ENCODE data around the gene E2F6.

E2F6 gene

GRCh38 chr2:11505652-11506610 is 40.0 kb upstream of the E2F6 start:
- H3K27me3 ChIP-seq (ENCODE audit: low read depth, low read length), result no peaks in the 10 kb centered on the region
- no peak overlapping the region for H3K4me3 ChIP-seq (ENCODE audit: low read depth in 1 of 2, low read length in 2 of 2)
- no peaks in the 10 kb centered on the region for H3K4me1 ChIP-seq (ENCODE audit: control insufficient read depth in 1 of 2, insufficient read depth in 2 of 2, low read length in 2 of 2)
- H3K36me3 ChIP-seq (ENCODE audit: control insufficient read depth in 1 of 2, insufficient read depth in 2 of 2, low read length in 2 of 2), result no peaks in the 10 kb centered on the region
- no peak overlapping the region for H3K27ac ChIP-seq (ENCODE audit: low read length)
- peaks cover 0 to 4% of the 10 kb centered on the region in 2 donors for H3K9me3 ChIP-seq (ENCODE audit: control insufficient read depth in 1 of 2, low read length in 2 of 2)

DNA sequence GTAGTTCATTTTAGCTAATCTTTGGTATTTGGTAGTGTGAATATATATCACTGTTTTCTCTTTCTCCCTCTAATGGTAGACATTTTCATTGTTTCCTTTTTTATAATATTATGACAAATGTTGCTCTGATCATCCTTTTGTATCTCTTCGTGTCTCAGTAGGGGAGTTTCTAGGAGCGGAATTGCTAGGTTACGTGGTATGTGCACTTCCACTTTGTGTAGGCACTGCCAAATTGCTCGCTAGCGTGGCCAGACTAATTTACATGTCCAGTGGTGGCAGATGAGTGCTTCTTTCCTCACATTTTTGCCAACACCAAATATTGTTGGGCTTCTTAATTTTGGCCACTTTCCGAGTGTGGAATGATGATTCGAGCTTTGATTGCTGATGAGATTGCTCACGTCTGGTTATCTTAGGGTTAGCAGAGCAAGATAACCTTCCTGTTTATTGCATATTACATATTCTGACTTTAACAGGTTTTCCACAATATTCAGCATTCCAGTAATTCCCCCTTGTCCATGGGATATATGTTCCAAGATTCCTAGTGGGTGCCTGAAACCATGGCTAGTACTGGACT is 37.5 kb upstream of the E2F6 start:
- H3K27me3 ChIP-seq (ENCODE audit: low read depth, low read length), result no peaks in the 10 kb centered on the region
- H3K27ac ChIP-seq (ENCODE audit: low read length), result no peak overlapping the region
- no peaks in the 10 kb centered on the region for H3K36me3 ChIP-seq (ENCODE audit: control insufficient read depth in 1 of 2, insufficient read depth in 2 of 2, low read length in 2 of 2)
- H3K9me3 ChIP-seq (ENCODE audit: control insufficient read depth in 1 of 2, low read length in 2 of 2), result peaks cover 0 to 4% of the 10 kb centered on the region in 2 donors
- no peak overlapping the region for H3K4me3 ChIP-seq (ENCODE audit: low read depth in 1 of 2, low read length in 2 of 2)
- H3K4me1 ChIP-seq (ENCODE audit: control insufficient read depth in 1 of 2, insufficient read depth in 2 of 2, low read length in 2 of 2), result no peaks in the 10 kb centered on the region

DNA sequence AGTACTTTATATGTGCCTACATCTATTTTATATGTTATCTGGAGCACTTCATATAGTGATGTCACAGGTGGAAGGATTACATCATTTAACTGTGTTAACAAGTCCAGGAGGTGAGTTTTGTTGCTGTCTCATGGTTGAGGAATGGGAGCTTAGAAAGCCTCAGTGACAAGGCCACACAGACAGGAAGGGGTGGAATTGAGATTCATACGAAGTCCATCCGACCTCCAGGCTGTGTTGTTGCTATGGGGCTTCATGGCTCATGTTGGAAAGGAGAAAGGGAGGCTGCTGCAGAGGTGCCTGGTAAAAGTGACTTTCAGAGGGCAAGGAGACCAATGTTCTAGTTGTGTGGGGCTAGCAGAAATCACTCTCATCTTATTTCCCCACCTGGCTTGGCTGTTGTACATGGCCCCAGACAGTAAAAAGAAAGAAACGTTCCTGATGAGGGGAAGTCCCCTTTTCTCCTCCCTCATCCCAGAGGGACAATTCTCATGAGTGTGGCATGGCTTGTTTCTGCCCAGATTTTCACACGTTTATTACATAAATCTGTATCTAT is 36.9 kb upstream of the E2F6 start:
- Histone ChIP-seq H3K4me1 (ENCODE audit: control insufficient read depth in 1 of 2, insufficient read depth in 2 of 2, low read length in 2 of 2) (no peaks in the 10 kb centered on the region), H3K9me3 (ENCODE audit: control insufficient read depth in 1 of 2, low read length in 2 of 2) (peaks cover 0 to 4% of the 10 kb centered on the region in 2 donors), H3K36me3 (ENCODE audit: control insufficient read depth in 1 of 2, insufficient read depth in 2 of 2, low read length in 2 of 2) (no peaks in the 10 kb centered on the region), H3K4me3 (ENCODE audit: low read depth in 1 of 2, low read length in 2 of 2) (no peak overlapping the region), H3K27me3 (ENCODE audit: low read depth, low read length) (no peaks in the 10 kb centered on the region), H3K27ac (ENCODE audit: low read length) (no peak overlapping the region)

DNA sequence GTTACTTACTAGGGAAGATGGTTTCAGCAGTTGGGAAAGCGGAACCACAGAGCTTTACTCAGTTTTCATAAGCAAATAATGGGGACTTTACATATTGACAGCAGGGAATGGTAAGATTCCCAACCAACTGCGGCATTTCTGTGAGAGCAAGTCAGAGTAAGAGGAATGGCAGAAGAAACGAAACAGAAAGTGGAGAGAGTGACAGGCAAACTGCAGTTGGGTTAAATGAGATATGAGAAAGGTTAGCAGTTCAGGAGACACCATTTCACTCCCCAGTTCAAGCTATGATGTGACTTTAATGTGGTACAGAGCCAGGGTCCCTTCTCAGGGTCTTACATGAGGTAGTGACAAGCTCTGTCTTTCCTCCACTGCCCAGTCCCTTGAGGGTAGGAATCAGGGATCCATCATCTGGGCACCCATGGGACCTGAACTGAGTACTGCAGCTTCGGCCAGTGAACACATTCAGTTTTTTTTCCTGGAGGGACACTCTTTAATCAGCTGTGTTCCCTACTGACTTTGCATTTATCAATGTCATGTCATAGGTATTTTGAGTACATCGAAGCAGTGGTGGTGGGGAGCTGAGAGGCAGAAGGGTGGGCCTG is 34.8 kb upstream of the E2F6 start:
- H3K9me3 ChIP-seq (ENCODE audit: control insufficient read depth in 1 of 2, low read length in 2 of 2), result peaks cover 0 to 4% of the 10 kb centered on the region in 2 donors
- H3K4me1 ChIP-seq (ENCODE audit: control insufficient read depth in 1 of 2, insufficient read depth in 2 of 2, low read length in 2 of 2), result no peaks in the 10 kb centered on the region
- H3K27me3 ChIP-seq (ENCODE audit: low read depth, low read length), result no peaks in the 10 kb centered on the region
- H3K27ac ChIP-seq (ENCODE audit: low read length), result no peak overlapping the region
- H3K4me3 ChIP-seq (ENCODE audit: low read depth in 1 of 2, low read length in 2 of 2), result no peak overlapping the region
- no peaks in the 10 kb centered on the region for H3K36me3 ChIP-seq (ENCODE audit: control insufficient read depth in 1 of 2, insufficient read depth in 2 of 2, low read length in 2 of 2)

DNA sequence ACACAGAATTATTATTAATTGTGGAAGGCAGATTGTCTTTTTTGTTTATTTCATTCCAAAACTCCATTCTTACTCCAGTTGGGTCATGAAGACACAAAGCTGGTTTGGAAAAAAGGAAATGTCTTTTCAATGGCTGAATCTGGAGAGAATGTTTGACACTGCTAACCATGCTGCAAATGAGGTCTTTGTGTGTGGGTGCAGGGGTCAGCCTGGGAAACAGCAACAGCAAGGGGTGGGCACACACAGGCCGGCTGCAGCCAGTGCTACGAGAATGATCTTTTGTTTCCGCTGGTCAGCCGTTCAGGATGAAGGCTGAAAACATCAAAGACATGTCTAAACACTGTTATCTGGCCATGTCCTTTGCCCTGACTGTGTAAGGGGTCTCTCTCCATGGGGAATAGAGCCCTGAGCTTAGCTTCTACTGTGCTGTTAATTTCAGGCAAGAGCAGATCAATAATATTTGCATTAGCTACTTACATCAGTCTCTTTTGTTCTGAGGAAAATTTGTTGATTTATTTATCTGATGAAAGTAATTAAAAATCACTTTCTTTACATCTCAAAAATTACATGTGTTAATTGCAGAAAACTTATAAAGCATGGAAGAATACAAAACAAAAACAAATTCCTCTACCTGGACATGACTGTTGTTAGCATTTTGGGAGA is 33.3 kb upstream of the E2F6 start:
- peaks cover 0 to 4% of the 10 kb centered on the region in 2 donors for H3K9me3 ChIP-seq (ENCODE audit: control insufficient read depth in 1 of 2, low read length in 2 of 2)
- no peaks in the 10 kb centered on the region for H3K27me3 ChIP-seq (ENCODE audit: low read depth, low read length)
- H3K27ac ChIP-seq (ENCODE audit: low read length), result no peak overlapping the region
- H3K4me3 ChIP-seq (ENCODE audit: low read depth in 1 of 2, low read length in 2 of 2), result no peak overlapping the region
- no peaks in the 10 kb centered on the region for H3K4me1 ChIP-seq (ENCODE audit: control insufficient read depth in 1 of 2, insufficient read depth in 2 of 2, low read length in 2 of 2)
- H3K36me3 ChIP-seq (ENCODE audit: control insufficient read depth in 1 of 2, insufficient read depth in 2 of 2, low read length in 2 of 2), result no peaks in the 10 kb centered on the region

DNA sequence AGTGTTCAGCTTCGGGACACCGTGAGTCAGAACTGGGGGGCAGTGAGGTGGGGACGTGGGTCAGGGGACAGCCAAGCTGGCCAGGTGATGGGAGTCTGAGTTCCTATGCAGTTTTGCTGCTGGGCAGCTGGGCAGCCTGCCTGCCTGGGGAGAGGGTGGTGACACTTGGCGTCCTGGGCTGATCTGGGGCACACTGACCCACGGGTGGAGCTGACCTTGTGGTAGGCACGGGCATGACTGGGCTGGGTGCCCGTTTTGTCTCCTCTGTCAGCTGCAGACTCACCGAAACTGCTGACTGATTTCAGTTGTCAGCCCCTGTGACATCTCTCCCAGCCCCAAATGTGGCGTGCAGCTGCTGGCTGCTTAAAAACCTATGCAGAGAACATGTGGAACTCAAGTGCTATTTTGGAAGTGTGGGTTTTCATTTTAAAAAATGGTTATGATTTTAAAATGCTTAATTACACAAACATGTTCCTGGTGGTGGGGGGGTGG is 32.6 kb upstream of the E2F6 start:
- H3K4me3 ChIP-seq (ENCODE audit: low read depth in 1 of 2, low read length in 2 of 2), result no peak overlapping the region
- H3K36me3 ChIP-seq (ENCODE audit: control insufficient read depth in 1 of 2, insufficient read depth in 2 of 2, low read length in 2 of 2), result no peaks in the 10 kb centered on the region
- no peaks in the 10 kb centered on the region for H3K27me3 ChIP-seq (ENCODE audit: low read depth, low read length)
- H3K4me1 ChIP-seq (ENCODE audit: control insufficient read depth in 1 of 2, insufficient read depth in 2 of 2, low read length in 2 of 2), result no peaks in the 10 kb centered on the region
- peaks cover 0 to 3% of the 10 kb centered on the region in 2 donors for H3K9me3 ChIP-seq (ENCODE audit: control insufficient read depth in 1 of 2, low read length in 2 of 2)
- no peak overlapping the region for H3K27ac ChIP-seq (ENCODE audit: low read length)

- Histone ChIP-seq H3K36me3 (ENCODE audit: control insufficient read depth in 1 of 2, insufficient read depth in 2 of 2, low read length in 2 of 2) (no peaks in the 10 kb centered on the region), H3K27me3 (ENCODE audit: low read depth, low read length) (no peaks in the 10 kb centered on the region), H3K27ac (ENCODE audit: low read length) (no peak overlapping the region), H3K4me1 (ENCODE audit: control insufficient read depth in 1 of 2, insufficient read depth in 2 of 2, low read length in 2 of 2) (no peaks in the 10 kb centered on the region), H3K4me3 (ENCODE audit: low read depth in 1 of 2, low read length in 2 of 2) (no peak overlapping the region), H3K9me3 (ENCODE audit: control insufficient read depth in 1 of 2, low read length in 2 of 2) (no peaks in the 10 kb centered on the region)
These were observed 30.1 kb upstream of the E2F6 start for GRCh38 chr2:11495844-11496681.

DNA sequence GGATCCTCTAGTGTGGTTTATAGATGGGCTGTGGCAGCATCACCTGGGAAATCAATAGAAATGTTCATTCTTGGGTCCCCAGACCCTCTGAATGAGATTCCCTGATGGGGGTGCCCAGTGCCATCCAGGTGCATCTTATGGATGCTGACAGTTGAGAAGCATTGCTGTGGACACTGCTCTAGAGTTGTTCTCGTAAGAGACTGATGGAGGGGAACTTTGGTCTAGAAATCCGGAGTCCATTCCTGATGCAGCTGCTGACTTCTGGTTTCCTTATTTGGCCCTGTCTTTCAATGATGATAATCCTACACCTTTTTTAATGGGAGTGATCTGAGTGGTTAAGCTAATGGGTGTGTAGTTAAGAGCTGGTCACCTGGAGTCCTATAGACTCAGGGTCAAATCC is 28.3 kb upstream of the E2F6 start:
- no peak overlapping the region for H3K27ac ChIP-seq (ENCODE audit: low read length)
- no peaks in the 10 kb centered on the region for H3K4me1 ChIP-seq (ENCODE audit: control insufficient read depth in 1 of 2, insufficient read depth in 2 of 2, low read length in 2 of 2)
- no peaks in the 10 kb centered on the region for H3K9me3 ChIP-seq (ENCODE audit: control insufficient read depth in 1 of 2, low read length in 2 of 2)
- H3K36me3 ChIP-seq (ENCODE audit: control insufficient read depth in 1 of 2, insufficient read depth in 2 of 2, low read length in 2 of 2), result no peaks in the 10 kb centered on the region
- H3K4me3 ChIP-seq (ENCODE audit: low read depth in 1 of 2, low read length in 2 of 2), result no peak overlapping the region
- no peaks in the 10 kb centered on the region for H3K27me3 ChIP-seq (ENCODE audit: low read depth, low read length)

DNA sequence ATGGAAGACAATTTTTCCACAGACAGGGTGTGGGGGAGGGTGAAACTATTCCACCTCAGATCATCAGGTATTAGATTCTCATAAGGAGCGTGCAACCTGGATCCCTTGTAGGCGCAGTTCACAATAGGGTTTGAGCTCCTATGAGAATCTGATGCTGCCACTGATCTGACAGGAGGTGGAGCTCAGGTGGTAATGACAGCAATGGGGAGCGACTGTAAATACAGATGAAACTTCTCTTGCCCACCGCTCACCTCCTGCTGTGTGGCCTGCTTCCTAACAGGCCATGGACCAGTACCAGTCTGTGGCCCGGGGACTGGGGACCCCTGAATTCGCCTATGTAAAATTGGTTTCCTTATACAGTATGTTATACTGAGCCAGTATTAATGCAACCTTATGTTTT is 27.3 kb upstream of the E2F6 start:
- no peaks in the 10 kb centered on the region for H3K36me3 ChIP-seq (ENCODE audit: control insufficient read depth in 1 of 2, insufficient read depth in 2 of 2, low read length in 2 of 2)
- no peaks in the 10 kb centered on the region for H3K4me1 ChIP-seq (ENCODE audit: control insufficient read depth in 1 of 2, insufficient read depth in 2 of 2, low read length in 2 of 2)
- H3K27me3 ChIP-seq (ENCODE audit: low read depth, low read length), result no peaks in the 10 kb centered on the region
- no peak overlapping the region for H3K27ac ChIP-seq (ENCODE audit: low read length)
- no peaks in the 10 kb centered on the region for H3K9me3 ChIP-seq (ENCODE audit: control insufficient read depth in 1 of 2, low read length in 2 of 2)
- H3K4me3 ChIP-seq (ENCODE audit: low read depth in 1 of 2, low read length in 2 of 2), result no peak overlapping the region

DNA sequence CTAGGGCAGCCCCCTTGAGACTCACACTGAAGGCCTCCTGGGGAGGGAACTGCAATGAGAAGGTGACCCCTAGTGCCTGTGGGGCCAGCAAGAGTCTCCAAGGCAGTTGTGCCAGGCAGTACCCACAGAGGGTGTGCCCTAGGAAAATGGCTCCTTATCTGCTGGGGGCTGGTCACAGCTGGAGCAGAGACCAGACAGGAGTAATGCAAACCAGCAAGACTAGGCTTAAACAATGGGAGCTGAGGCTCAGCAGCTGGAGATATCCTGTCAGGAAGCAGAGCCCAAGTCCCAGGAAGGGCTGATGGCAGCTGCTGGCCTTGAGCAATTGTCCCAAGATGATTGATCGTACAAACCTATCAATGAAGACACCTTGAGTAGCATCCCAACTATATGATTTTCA is 26.8 kb upstream of the E2F6 start:
- H3K36me3 ChIP-seq (ENCODE audit: control insufficient read depth in 1 of 2, insufficient read depth in 2 of 2, low read length in 2 of 2), result no peaks in the 10 kb centered on the region
- no peaks in the 10 kb centered on the region for H3K9me3 ChIP-seq (ENCODE audit: control insufficient read depth in 1 of 2, low read length in 2 of 2)
- no peaks in the 10 kb centered on the region for H3K4me1 ChIP-seq (ENCODE audit: control insufficient read depth in 1 of 2, insufficient read depth in 2 of 2, low read length in 2 of 2)
- no peak overlapping the region for H3K4me3 ChIP-seq (ENCODE audit: low read depth in 1 of 2, low read length in 2 of 2)
- H3K27ac ChIP-seq (ENCODE audit: low read length), result no peak overlapping the region
- H3K27me3 ChIP-seq (ENCODE audit: low read depth, low read length), result no peaks in the 10 kb centered on the region
